Mucosa of descending colon (tissue), 3 donors: Measurements from ENCODE around the gene UBXN10. TPM values are rescaled to one million over a fixed set of nuclear protein-coding genes. Genes with fewer than 3 reads are reported as not detected.

ENCODE experiments used
- ATAC-seq: fragments of 200-7000 bp; cut with Tn5 transposase; one replicate; pipeline ENCODE4 v1.9.1; 2020; ENCODE audit warnings: mild to moderate bottlenecking, moderate library complexity
- DNase-seq, 3 donors: peaks; one replicate each; pipeline ENCODE4 v3.0.0-alpha.2; 2020
- H3K36me3 ChIP-seq: fragments of 200-600 bp; one replicate; pipeline ENCODE4 v1.8.0; 2021; ENCODE audit warnings: low read depth, mild to moderate bottlenecking
- H3K4me1 ChIP-seq: fragments of 200-600 bp; one replicate; pipeline ENCODE4 v1.8.0; 2021; ENCODE audit warnings: low read depth, mild to moderate bottlenecking
- H3K4me3 ChIP-seq: fragments of 200-600 bp; one replicate; pipeline ENCODE4 v1.8.0; 2021; ENCODE audit warnings: mild to moderate bottlenecking
- H3K9me3 ChIP-seq: fragments of 200-600 bp; one replicate; pipeline ENCODE4 v1.8.0; 2021; ENCODE audit warnings: mild to moderate bottlenecking
- intact Hi-C, 2 donors: fragments of 100-400 bp; cut with DNase I in 1 of 2; cut with micrococcal nuclease in 1 of 2; formaldehyde crosslinking; loops; one replicate each; pipeline versions ENCODE4 v1.11.0 to v1.11.1; 2022; cut with DNase I, micrococcal nuclease
- total RNA-seq, 3 donors: library from RNA; stranded (reverse); fragmentation: NEBNext Ultra II Directional in 2 of 3; extraction: Animal tissue kit (Norgen Biotek cat#: 25700) in 2 of 3; gene quantifications; one replicate each; pipeline versions ENCODE4 v1.2.1 to v1.2.4, GENCODE V29; 2021 to 2023
- TF ChIP-seq, protein P1 (sequence below): fragments of 200-600 bp; IDR thresholded peaks from one replicate; pipeline ENCODE4 v1.8.0; 2022; ENCODE audit warnings: antibody characterized with exemption, mild to moderate bottlenecking
- donor health status: DM: no; HTN: no; CAD: no; lungs with moderate emphysema.
- donor health status: DM: no; HTN: no; CAD: no.
- donor health status: DM: no; HTN: yes; CAD: no.

UBXN10 gene
- total RNA-seq, 3 donors from 2014 or later: 5.8 to 15.5 (median 5.8) TPM

DNA sequence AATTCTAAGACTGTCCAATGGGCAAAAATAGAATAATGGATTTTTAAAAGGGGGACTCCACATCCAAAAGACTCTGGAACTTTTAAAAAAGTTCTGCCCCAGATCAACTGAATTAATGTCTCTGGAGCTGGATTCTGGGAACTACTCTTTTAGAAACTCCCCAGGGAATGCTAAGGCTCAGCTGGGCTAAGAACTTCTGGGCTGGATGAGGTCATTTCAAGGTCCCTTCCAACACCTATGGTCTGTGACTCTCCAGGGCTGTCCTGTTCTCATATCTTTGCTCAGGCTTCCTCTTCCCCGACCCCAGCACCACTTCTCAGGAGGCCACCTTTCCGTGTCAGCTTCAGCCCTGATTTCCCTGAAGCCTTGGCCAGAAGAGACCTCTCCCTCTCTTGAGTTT is 13.9 kb downstream of the UBXN10 start:
- TF ChIP-seq, protein P1, sequence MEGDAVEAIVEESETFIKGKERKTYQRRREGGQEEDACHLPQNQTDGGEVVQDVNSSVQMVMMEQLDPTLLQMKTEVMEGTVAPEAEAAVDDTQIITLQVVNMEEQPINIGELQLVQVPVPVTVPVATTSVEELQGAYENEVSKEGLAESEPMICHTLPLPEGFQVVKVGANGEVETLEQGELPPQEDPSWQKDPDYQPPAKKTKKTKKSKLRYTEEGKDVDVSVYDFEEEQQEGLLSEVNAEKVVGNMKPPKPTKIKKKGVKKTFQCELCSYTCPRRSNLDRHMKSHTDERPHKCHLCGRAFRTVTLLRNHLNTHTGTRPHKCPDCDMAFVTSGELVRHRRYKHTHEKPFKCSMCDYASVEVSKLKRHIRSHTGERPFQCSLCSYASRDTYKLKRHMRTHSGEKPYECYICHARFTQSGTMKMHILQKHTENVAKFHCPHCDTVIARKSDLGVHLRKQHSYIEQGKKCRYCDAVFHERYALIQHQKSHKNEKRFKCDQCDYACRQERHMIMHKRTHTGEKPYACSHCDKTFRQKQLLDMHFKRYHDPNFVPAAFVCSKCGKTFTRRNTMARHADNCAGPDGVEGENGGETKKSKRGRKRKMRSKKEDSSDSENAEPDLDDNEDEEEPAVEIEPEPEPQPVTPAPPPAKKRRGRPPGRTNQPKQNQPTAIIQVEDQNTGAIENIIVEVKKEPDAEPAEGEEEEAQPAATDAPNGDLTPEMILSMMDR: no peak
- intact Hi-C loops: no loop called here
- DNase-seq (no peak), ATAC-seq (no peak)
- Histone ChIP-seq H3K9me3 (no peaks in the 10 kb centered on the region), H3K4me1 (peaks cover 4% of the 10 kb centered on the region), H3K4me3 (no peak overlapping the region), H3K36me3 (no peaks in the 10 kb centered on the region)

GRCh38 chr1:20200966-20201365 is 15.1 kb downstream of the UBXN10 start:
- Histone ChIP-seq H3K4me3 (no peak overlapping the region), H3K4me1 (peaks cover 3% of the 10 kb centered on the region), H3K9me3 (no peaks in the 10 kb centered on the region), H3K36me3 (no peaks in the 10 kb centered on the region)
- intact Hi-C loops: no loop called here
- TF ChIP-seq, protein P1: no peak
- DNase-seq (no peak), ATAC-seq (no peak)

GRCh38 chr1:20202166-20202565 is 16.3 kb downstream of the UBXN10 start:
- Histone ChIP-seq H3K9me3 (no peaks in the 10 kb centered on the region), H3K36me3 (no peaks in the 10 kb centered on the region), H3K4me3 (no peak overlapping the region), H3K4me1 (peaks cover 3% of the 10 kb centered on the region)
- DNase-seq: no peak
- TF ChIP-seq, protein P1: no peak
- intact Hi-C loops: no loop called here
- no peak for ATAC-seq

GRCh38 chr1:20207546-20207945 is 21.6 kb downstream of the UBXN10 start:
- TF ChIP-seq, protein P1: no peak
- Histone ChIP-seq H3K4me1 (peaks cover 12% of the 10 kb centered on the region), H3K36me3 (no peaks in the 10 kb centered on the region), H3K9me3 (no peaks in the 10 kb centered on the region), H3K4me3 (no peak overlapping the region)
- no peak for ATAC-seq
- intact Hi-C loops: no loop called here
- DNase-seq: no peak

DNA sequence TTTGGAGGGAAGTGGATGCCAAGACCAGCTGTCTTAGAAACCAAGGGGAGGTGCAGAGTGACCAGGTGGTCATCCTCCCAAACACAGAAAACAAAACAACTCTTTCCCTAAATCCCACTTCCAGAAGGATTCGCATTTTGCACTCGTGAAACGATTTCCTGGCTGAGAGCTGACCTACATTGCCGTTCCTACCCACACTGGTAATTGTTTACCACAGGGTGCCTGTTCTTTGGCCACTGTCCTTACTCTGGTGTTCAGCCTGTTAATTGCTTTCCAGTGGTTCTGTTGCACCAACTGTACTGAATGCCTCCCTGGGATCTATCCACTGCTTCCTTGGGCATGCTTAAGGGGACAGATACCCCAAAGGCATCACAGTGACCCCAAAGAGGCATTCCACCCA is 23.6 kb downstream of the UBXN10 start:
- TF ChIP-seq, protein P1: no peak
- ATAC-seq (no peak), DNase-seq (no peak)
- peaks cover 16% of the 10 kb centered on the region for H3K4me1 ChIP-seq
- no peak overlapping the region for H3K4me3 ChIP-seq
- H3K9me3 ChIP-seq: no peaks in the 10 kb centered on the region
- no peaks in the 10 kb centered on the region for H3K36me3 ChIP-seq
- intact Hi-C loops: no loop called here
